ENCODE measurements around the gene SLC6A8. TPM values are rescaled to one million over a fixed set of nuclear protein-coding genes. Genes with fewer than 3 reads are reported as not detected.
"Not testable (repeated sequence)": the region's sequence is repeated elsewhere in the genome, so short reads cannot be mapped to it uniquely, and the experiment has no call there.

The SLC6A8 gene
- total RNA-seq, 2 experiments from 2014 or later = not detected

DNA sequence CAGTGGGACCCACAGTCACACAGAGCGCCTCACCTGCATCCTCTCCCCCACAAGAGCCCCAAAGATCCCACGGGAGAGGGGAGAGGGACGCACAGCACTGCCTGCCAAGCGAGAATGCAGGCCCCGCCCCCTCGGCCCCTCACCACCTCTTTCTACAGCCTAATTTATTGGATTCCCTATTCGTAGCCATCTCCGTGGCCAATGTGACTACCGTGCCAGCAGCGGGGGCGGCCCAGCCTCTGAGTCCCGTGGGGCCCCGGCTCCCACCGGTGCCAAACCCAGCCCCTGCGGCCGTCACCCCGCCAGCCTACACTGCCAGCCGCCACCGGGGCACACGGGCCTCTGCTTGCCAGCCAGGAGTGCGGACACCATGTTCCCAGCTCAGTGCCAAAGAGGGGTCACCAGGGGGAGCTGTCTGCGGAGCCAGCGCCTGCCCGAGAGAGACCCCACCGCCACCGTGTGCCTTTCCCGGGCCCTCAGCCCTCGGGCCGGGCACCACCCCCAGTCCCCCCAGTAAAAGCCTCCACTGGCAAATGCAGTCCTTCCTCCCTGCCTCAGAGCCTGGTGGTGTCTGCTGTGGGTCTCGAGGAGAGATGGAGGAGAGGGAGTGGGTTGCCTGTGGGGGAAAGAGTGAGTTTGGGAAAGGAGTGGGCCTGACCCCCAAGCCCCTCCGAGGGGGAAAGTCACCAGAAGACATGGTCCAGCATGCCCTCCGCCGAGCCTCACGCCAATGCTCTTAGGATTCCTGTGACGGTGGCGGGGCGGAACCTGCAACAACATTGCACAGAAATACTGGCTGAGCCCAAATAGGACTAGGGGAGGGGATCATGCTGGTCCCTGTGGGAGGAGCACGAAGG lies 56.7 kb downstream of the SLC6A8 start:
- no peak for DNase-seq (ENCODE audit: low spot score)
- Histone ChIP-seq H3K4me3 (ENCODE audit: low read depth, low read length, poor library complexity, severe bottlenecking) (no peak overlapping the region), H3K4me2 (ENCODE audit: low read length) (no peak overlapping the region), H3K4me1 (ENCODE audit: insufficient read depth, low read length, poor library complexity, severe bottlenecking) (no peaks in the 10 kb centered on the region), H3K9me2 (ENCODE audit: insufficient read depth, low read length) (no peaks in the 10 kb centered on the region), H3K9me3 (ENCODE audit: low read length) (no peaks in the 10 kb centered on the region), H3K79me2 (ENCODE audit: insufficient read depth, low read depth, low read length) (no peaks in the 10 kb centered on the region), H3K27ac (ENCODE audit: low read depth, low read length, poor library complexity, severe bottlenecking) (no peak overlapping the region), H3K36me3 (ENCODE audit: insufficient read depth, low read length) (no peaks in the 10 kb centered on the region), H4K20me1 (ENCODE audit: insufficient read depth, low read length) (no peaks in the 10 kb centered on the region), H2AFZ (ENCODE audit: low read length) (no peak overlapping the region)
- ChIA-PET POLR2A (no interaction called here), CTCF (ENCODE audit: unreplicated experiment) (no interaction called here)
- no TSS peak for BruUV-seq (replicated peaks)
- no peak for TF ChIP-seq EZH2phosphoT487 (IDR thresholded peaks at IDR 0.05; ENCODE audit: borderline replicate concordance, low read depth, low read length)
- 0 out of 2 replicates have a peak, but pooled peaks have one; percentile 19 for TF ChIP-seq CTCF (conservative IDR thresholded peaks at IDR 0.05; ENCODE audit: low read length)
- intact Hi-C loops (cut with micrococcal nuclease; ENCODE audit: unreplicated experiment) = no loop called here

- H3K9me3 ChIP-seq (ENCODE audit: low read length); BruUV-seq (replicated peaks); H3K4me2 ChIP-seq (ENCODE audit: low read length); POLR2A ChIA-PET; CTCF ChIA-PET (ENCODE audit: unreplicated experiment); H3K9me2 ChIP-seq (ENCODE audit: insufficient read depth, low read length); H3K4me3 ChIP-seq (ENCODE audit: low read depth, low read length, poor library complexity, severe bottlenecking); H3K36me3 ChIP-seq (ENCODE audit: insufficient read depth, low read length); intact Hi-C loops (cut with micrococcal nuclease; ENCODE audit: unreplicated experiment); H4K20me1 ChIP-seq (ENCODE audit: insufficient read depth, low read length); DNase-seq (ENCODE audit: low spot score); H3K79me2 ChIP-seq (ENCODE audit: insufficient read depth, low read depth, low read length); H2AFZ ChIP-seq (ENCODE audit: low read length); H3K27ac ChIP-seq (ENCODE audit: low read depth, low read length, poor library complexity, severe bottlenecking); H3K4me1 ChIP-seq (ENCODE audit: insufficient read depth, low read length, poor library complexity, severe bottlenecking): not testable (repeated sequence)
Measured at GRCh38 chrX:153745067-153745433, 57.3 kb downstream of the SLC6A8 start.

Small RNAs within 50 kb of the gene (small RNA-seq; reads per million reads assigned to genes)
- gene RN7SL687P = not detected

Other genes starting within 250 kb of the SLC6A8 start
- 3.1 and 6.7 TPM in 2 replicates for gene TREX2, start 241.9 kb upstream of the SLC6A8 start, total RNA-seq (2014; rRNA removed; shearing (Covaris generic))
- 2.4 and 3.7 TPM in 2 replicates for gene TREX2, start 241.9 kb upstream of the SLC6A8 start, total RNA-seq (2022)
- 42.5 and 60.3 TPM in 2 replicates for gene HAUS7, start 217.3 kb upstream of the SLC6A8 start, total RNA-seq (2014; rRNA removed; shearing (Covaris generic))
- gene HAUS7, start 217.3 kb upstream of the SLC6A8 start, total RNA-seq (2022) = 35.7 and 47.9 TPM in 2 replicates
- gene BGN, start 192.9 kb upstream of the SLC6A8 start, total RNA-seq (2014; rRNA removed; shearing (Covaris generic)) = not detected in 2 replicates
- gene BGN, start 192.9 kb upstream of the SLC6A8 start, total RNA-seq (2022) = not detected in 2 replicates
- not detected in 2 replicates for gene ATP2B3, start 170.3 kb upstream of the SLC6A8 start, total RNA-seq (2014; rRNA removed; shearing (Covaris generic))
- not detected in 2 replicates for gene ATP2B3, start 170.3 kb upstream of the SLC6A8 start, total RNA-seq (2022)
- gene CCNQ, start 88.8 kb upstream of the SLC6A8 start, total RNA-seq (2014; rRNA removed; shearing (Covaris generic)) = 20.6 and 29.7 TPM in 2 replicates
- gene CCNQ, start 88.8 kb upstream of the SLC6A8 start, total RNA-seq (2022) = 12.0 and 13.9 TPM in 2 replicates
- gene DUSP9, start 40.7 kb upstream of the SLC6A8 start, total RNA-seq (2014; rRNA removed; shearing (Covaris generic)) = not detected in 2 replicates
- not detected in 2 replicates for gene DUSP9, start 40.7 kb upstream of the SLC6A8 start, total RNA-seq (2022)
- gene PNCK, start 14.1 kb upstream of the SLC6A8 start, total RNA-seq (2014; rRNA removed; shearing (Covaris generic)) = 0.19 and 1.1 TPM in 2 replicates
- not detected in 2 replicates for gene PNCK, start 14.1 kb upstream of the SLC6A8 start, total RNA-seq (2022)
- 43.0 and 47.0 TPM in 2 replicates for gene BCAP31, start 36.5 kb downstream of the SLC6A8 start, total RNA-seq (2014; rRNA removed; shearing (Covaris generic))
- 69.3 and 72.0 TPM in 2 replicates for gene BCAP31, start 36.5 kb downstream of the SLC6A8 start, total RNA-seq (2022)
- gene ABCD1, start 36.9 kb downstream of the SLC6A8 start, total RNA-seq (2014; rRNA removed; shearing (Covaris generic)) = 2.7 and 6.9 TPM in 2 replicates
- gene ABCD1, start 36.9 kb downstream of the SLC6A8 start, total RNA-seq (2022) = 8.8 TPM in 2 replicates
- not detected in 2 replicates for gene PLXNB3, start 76.3 kb downstream of the SLC6A8 start, total RNA-seq (2014; rRNA removed; shearing (Covaris generic))
- not detected in 2 replicates for gene PLXNB3, start 76.3 kb downstream of the SLC6A8 start, total RNA-seq (2022)
- gene SRPK3, start 93.1 kb downstream of the SLC6A8 start, total RNA-seq (2014; rRNA removed; shearing (Covaris generic)) = not detected in 2 replicates
- gene SRPK3, start 93.1 kb downstream of the SLC6A8 start, total RNA-seq (2022) = not detected in 2 replicates
- gene IDH3G, start 106.4 kb downstream of the SLC6A8 start, total RNA-seq (2014; rRNA removed; shearing (Covaris generic)) = 52.5 and 53.2 TPM in 2 replicates
- 47.5 and 51.8 TPM in 2 replicates for gene IDH3G, start 106.4 kb downstream of the SLC6A8 start, total RNA-seq (2022)
- gene SSR4, start 106.7 kb downstream of the SLC6A8 start, total RNA-seq (2014; rRNA removed; shearing (Covaris generic)) = 121 and 165 TPM in 2 replicates
- gene SSR4, start 106.7 kb downstream of the SLC6A8 start, total RNA-seq (2022) = 156 and 186 TPM in 2 replicates
- not detected in 2 replicates for gene PDZD4, start 142.6 kb downstream of the SLC6A8 start, total RNA-seq (2014; rRNA removed; shearing (Covaris generic))
- not detected in 2 replicates for gene PDZD4, start 142.6 kb downstream of the SLC6A8 start, total RNA-seq (2022)
- not detected in 2 replicates for gene L1CAM, start 198.2 kb downstream of the SLC6A8 start, total RNA-seq (2014; rRNA removed; shearing (Covaris generic))
- gene L1CAM, start 198.2 kb downstream of the SLC6A8 start, total RNA-seq (2022) = not detected in 2 replicates
- 0.09 TPM in 1 of 2 replicates, not detected in the other for gene AVPR2, start 216.7 kb downstream of the SLC6A8 start, total RNA-seq (2014; rRNA removed; shearing (Covaris generic))
- 0.46 TPM in 1 of 2 replicates, not detected in the other for gene AVPR2, start 216.7 kb downstream of the SLC6A8 start, total RNA-seq (2022)
- gene ARHGAP4, start 238.3 kb downstream of the SLC6A8 start, total RNA-seq (2014; rRNA removed; shearing (Covaris generic)) = 126 and 127 TPM in 2 replicates
- 119 and 128 TPM in 2 replicates for gene ARHGAP4, start 238.3 kb downstream of the SLC6A8 start, total RNA-seq (2022)
- gene NAA10, start 247.1 kb downstream of the SLC6A8 start, total RNA-seq (2014; rRNA removed; shearing (Covaris generic)) = 77.5 and 82.7 TPM in 2 replicates
- 90.5 and 105 TPM in 2 replicates for gene NAA10, start 247.1 kb downstream of the SLC6A8 start, total RNA-seq (2022)